Heart right ventricle (tissue), 16 donors: Measurements from ENCODE around the gene HIVEP3. TPM values are rescaled to one million over a fixed set of nuclear protein-coding genes. Genes with fewer than 3 reads are reported as not detected.

Experiments used
- ATAC-seq, 8 donors: fragments of 200-7000 bp; cut with Tn5 transposase; one replicate each; pipeline ENCODE4 v1.9.1; 2020; ENCODE audit warnings: mild to moderate bottlenecking in 8 of 8, moderate library complexity in 8 of 8, moderate number of reproducible peaks in 1 of 8
- DNase-seq, 2 donors: peaks; one replicate each; pipeline ENCODE4 v3.0.0-alpha.2; 2020
- H3K27ac ChIP-seq, 10 donors: fragments of 200-600 bp; sonication (generic) in 2 of 10; one replicate each; pipeline versions ENCODE4 v1.5.0 to v1.8.0; 2020 to 2022; ENCODE audit warnings: mild to moderate bottlenecking in 3 of 10
- H3K27me3 ChIP-seq, 7 donors: fragments of 200-600 bp; one replicate each; pipeline ENCODE4 v1.8.0; 2021 to 2022; ENCODE audit warnings: mild to moderate bottlenecking in 2 of 7
- H3K36me3 ChIP-seq, 9 donors: fragments of 200-600 bp; sonication (generic) in 1 of 9; one replicate each; pipeline versions ENCODE4 v1.5.0 to v1.8.0; 2020 to 2022; ENCODE audit warnings: mild to moderate bottlenecking in 2 of 9
- H3K4me1 ChIP-seq, 9 donors: fragments of 200-600 bp; sonication (generic) in 1 of 9; one replicate each; pipeline versions ENCODE4 v1.5.0 to v1.8.0; 2020 to 2022; ENCODE audit warnings: mild to moderate bottlenecking in 4 of 9
- H3K4me3 ChIP-seq, 10 donors: fragments of 200-600 bp; sonication (generic) in 2 of 10; one replicate each; pipeline versions ENCODE4 v1.5.0 to v1.8.0; 2020 to 2022; ENCODE audit warnings: mild to moderate bottlenecking in 7 of 10, moderate library complexity in 2 of 10
- H3K9me3 ChIP-seq, 11 donors: fragments of 200-600 bp in 10 of 11; sonication (generic) in 2 of 11; one replicate each; pipeline versions ENCODE4 v1.5.0 to v1.8.0; 2013 to 2022; ENCODE audit warnings: mild to moderate bottlenecking in 2 of 11, control low read depth in 1 of 11, moderate library complexity in 1 of 11
- WGBS, 2 donors: extraction: QIAGEN DNeasy Blood & Tissue Kit; methylation state at CpG; one replicate each; pipeline ENCODE4 v1.1.7; 2013; ENCODE audit warnings: inconsistent platforms in 1 of 2; 5-methylcytosine and 5-hydroxymethylcytosine counted together
- intact Hi-C, 10 donors: fragments of 100-400 bp; cut with DNase I; formaldehyde crosslinking; loops; one replicate each; pipeline versions ENCODE4 v1.11.1 to v1.14.2; 2022
- polyA plus RNA-seq, 2 donors: library from polyadenylated mRNA; stranded (reverse); fragments of 200-250 nt; gene quantifications; one replicate each; pipeline ENCODE4 v1.2.3, GENCODE V29; 2013
- total RNA-seq, 10 donors: library from RNA; stranded (reverse); fragmentation: NEBNext Ultra II Directional in 3 of 10; extraction: Animal tissue kit (Norgen Biotek cat#: 25700) in 3 of 10; gene quantifications; one replicate each; pipeline versions ENCODE4 v1.2.1 to v1.2.4, GENCODE V29; 2021 to 2023
- TF ChIP-seq, protein P1 (sequence below), 9 donors: fragments of 200-600 bp; sonication (generic) in 2 of 9; IDR thresholded peaks; one replicate each; pipeline versions ENCODE4 v1.5.0 to v1.8.0; 2021 to 2022; ENCODE audit warnings: antibody characterized with exemption in 9 of 9, mild to moderate bottlenecking in 5 of 9, moderate library complexity in 1 of 9
- donor health status: Arrhythmogenic right ventricular cardiomyopathy.
- donor health status: ischemic (EF 13 %, LVEDD 7.1; RV severe dilation, severe dysfunction).
- donor health status: healthy with polysubstance abuse.
- donor health status: DM: no; HTN: yes; CAD: no.
- donor health status: DM: no; HTN: no; CAD: no.
- donor health status: ischemic (EF 25% LVEDD 6.9; RV normal size, moderate dysfunction).
- donor health status: ischemic (EF 25% LVEDD 5.7; RV mildly dilated, moderate dysfunction).
- donor health status: healthy.
- donor health status: DM: yes; HTN: yes; CAD: no.
- donor health status: Ischemic cardiomyopathy.
- donor health status: ischemic (EF 35%, LVEDD 5.7; RV mildly dilated, moderate dysfunction).
- donor health status: nonischemic (EF 11% LVEDD 7.7; RV severe dilation, severe dysfunction).
- donor health status: DM: yes; HTN: yes; CAD: no.
- donor health status: PGD.
- donor health status: ischemic (EF 29% LVEDD 5.4; RV normal size, mild dysfunction).
- donor health status: nonischemic (EF 23%, LVEDD 6.1; RV moderate dilation, normal function).

The HIVEP3 gene
- total and polyA plus RNA-seq, 12 donors, result 2.6 to 7.5 (median 5.2) TPM

DNA sequence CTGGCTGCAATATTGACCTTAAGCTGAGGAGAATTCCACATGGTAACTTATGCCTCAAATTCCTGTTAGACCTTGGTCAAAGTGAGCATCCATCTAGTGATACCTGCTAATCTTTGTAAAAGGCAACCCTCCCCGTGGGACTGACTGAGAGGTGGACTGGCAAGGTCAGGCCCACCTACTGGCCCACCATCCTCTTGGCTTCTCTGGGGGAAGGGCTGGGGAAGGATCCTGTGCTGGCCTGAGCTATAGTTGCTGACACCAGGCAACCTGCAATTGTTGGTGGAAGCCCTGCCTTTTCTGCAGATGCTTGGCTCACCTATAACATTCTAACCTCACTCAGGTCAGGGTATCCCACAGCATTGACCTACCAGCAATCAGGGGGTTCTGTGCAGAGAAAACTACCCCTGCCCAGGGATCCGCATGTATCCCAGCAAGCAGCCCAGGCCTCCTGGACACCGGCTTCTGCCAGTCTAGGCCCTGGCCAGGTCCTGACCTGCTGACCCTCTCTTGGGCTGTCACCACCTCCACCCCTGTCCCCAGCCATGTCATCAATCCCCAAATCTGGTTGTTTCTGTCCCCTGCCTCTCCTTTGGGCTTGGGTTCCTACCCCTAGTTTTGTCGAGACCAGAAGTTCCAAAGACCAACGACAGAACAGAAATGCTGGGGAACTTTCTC, 326.1 kb downstream of the HIVEP3 start:
- Histone ChIP-seq H3K36me3 (no peaks in the 10 kb centered on the region), H3K4me3 (no peak overlapping the region), H3K27me3 (no peaks in the 10 kb centered on the region), H3K27ac (no peak overlapping the region), H3K4me1 (no peaks in the 10 kb centered on the region), H3K9me3 (peaks cover 0 to 9% (median 0%) of the 10 kb centered on the region in 11 donors)
- TF ChIP-seq, protein P1, sequence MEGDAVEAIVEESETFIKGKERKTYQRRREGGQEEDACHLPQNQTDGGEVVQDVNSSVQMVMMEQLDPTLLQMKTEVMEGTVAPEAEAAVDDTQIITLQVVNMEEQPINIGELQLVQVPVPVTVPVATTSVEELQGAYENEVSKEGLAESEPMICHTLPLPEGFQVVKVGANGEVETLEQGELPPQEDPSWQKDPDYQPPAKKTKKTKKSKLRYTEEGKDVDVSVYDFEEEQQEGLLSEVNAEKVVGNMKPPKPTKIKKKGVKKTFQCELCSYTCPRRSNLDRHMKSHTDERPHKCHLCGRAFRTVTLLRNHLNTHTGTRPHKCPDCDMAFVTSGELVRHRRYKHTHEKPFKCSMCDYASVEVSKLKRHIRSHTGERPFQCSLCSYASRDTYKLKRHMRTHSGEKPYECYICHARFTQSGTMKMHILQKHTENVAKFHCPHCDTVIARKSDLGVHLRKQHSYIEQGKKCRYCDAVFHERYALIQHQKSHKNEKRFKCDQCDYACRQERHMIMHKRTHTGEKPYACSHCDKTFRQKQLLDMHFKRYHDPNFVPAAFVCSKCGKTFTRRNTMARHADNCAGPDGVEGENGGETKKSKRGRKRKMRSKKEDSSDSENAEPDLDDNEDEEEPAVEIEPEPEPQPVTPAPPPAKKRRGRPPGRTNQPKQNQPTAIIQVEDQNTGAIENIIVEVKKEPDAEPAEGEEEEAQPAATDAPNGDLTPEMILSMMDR (IDR thresholded peaks at IDR 0.05), result no peak
- no peak for ATAC-seq
- intact Hi-C loops, result no loop called here
- WGBS, 2 donors, result 93 to 95% methylated on average over 5 of the region's 5 CpGs
- no peak for DNase-seq

DNA sequence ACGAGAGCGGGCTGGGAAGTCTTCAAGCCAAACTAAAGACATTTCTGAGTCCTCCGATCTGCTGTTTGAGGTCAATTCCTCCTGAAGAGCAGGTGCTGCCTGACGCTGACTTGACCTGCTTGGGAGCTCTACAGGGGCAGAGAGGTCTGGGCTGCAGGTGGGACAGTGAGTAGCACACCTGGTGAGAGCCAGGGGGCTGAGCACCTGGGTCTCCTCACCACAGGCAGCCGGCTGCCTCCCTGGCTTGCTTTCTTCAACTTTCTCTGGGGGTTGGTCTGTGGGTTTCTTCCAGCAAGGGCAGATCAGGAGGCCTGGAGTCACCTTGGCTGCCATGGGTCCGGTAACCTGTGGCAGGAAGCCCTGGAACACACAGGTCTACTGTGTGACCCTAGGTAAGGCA, 326.8 kb downstream of the HIVEP3 start:
- no peak overlapping the region for H3K27ac ChIP-seq
- H3K9me3 ChIP-seq, result peaks cover 0 to 9% (median 0%) of the 10 kb centered on the region in 11 donors
- TF ChIP-seq, protein P1 (IDR thresholded peaks at IDR 0.05), result no peak
- WGBS, 2 donors, result 96 to 98% methylated on average over 6 of the region's 6 CpGs
- ATAC-seq (no peak), DNase-seq (no peak)
- no peak overlapping the region for H3K4me3 ChIP-seq
- intact Hi-C loops, result no loop called here
- H3K4me1 ChIP-seq, result no peaks in the 10 kb centered on the region
- H3K36me3 ChIP-seq, result no peaks in the 10 kb centered on the region
- H3K27me3 ChIP-seq, result no peaks in the 10 kb centered on the region

DNA sequence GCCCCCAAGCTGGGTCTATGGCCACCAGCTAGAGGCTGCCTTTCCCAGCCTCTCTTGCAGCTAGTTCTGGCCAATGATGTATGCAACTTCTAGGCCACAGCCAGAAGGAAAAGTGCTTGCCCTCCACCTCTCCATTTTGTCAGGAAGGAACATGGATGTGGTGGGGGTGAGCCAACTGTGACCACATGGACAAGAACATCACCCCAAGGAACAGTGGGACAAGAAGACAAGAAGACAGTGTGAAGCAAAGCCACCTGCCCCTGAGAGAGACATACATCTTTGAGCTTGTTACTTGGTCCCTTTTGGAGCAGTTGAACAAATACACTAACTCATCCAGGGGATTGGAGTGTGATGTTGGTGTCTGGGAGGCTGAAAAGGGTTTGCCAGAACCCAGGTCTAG, 328.4 kb downstream of the HIVEP3 start:
- H3K9me3 ChIP-seq, result peaks cover 0 to 9% (median 0%) of the 10 kb centered on the region in 11 donors
- H3K36me3 ChIP-seq, result no peaks in the 10 kb centered on the region
- intact Hi-C loops, result no loop called here
- no peak overlapping the region for H3K27ac ChIP-seq
- ATAC-seq (no peak), DNase-seq (no peak)
- TF ChIP-seq, protein P1 (IDR thresholded peaks at IDR 0.05), result no peak
- H3K27me3 ChIP-seq, result no peaks in the 10 kb centered on the region
- H3K4me1 ChIP-seq, result no peaks in the 10 kb centered on the region
- no peak overlapping the region for H3K4me3 ChIP-seq

DNA sequence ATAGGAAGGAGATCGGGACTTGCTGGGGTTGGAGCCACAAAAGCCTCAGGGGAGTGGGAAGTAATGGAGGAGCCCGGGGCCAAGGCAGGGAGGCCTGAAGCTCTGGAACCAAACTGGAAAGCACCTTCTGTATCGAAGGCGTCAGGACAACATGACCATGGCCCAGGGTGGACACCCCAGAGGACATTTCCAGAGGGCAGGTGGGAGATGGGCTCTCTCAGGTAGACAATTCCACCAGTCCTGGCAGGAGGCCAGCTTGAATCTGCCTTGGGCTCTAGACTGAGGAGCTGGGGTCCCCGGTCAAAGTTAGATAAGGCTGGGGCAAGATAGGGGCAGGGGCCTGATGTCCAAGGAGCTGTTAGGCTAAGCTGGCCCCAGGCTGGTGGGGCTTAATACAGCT, 329.3 kb downstream of the HIVEP3 start:
- no peak overlapping the region for H3K27ac ChIP-seq
- H3K9me3 ChIP-seq, result peaks cover 0 to 9% (median 0%) of the 10 kb centered on the region in 11 donors
- no peaks in the 10 kb centered on the region for H3K4me1 ChIP-seq
- no peak for DNase-seq
- intact Hi-C loops, result no loop called here
- peaks cover 0 to 4% (median 0%) of the 10 kb centered on the region in 9 donors for H3K36me3 ChIP-seq
- TF ChIP-seq, protein P1 (IDR thresholded peaks at IDR 0.05), result no peak
- 92 to 93% methylated on average over 5 of the region's 5 CpGs for WGBS, 2 donors
- H3K4me3 ChIP-seq, result no peak overlapping the region
- H3K27me3 ChIP-seq, result no peaks in the 10 kb centered on the region
- no peak for ATAC-seq
